Dermis blood vessel endothelial cell (primary cell): ENCODE measurements around the gene EFNA4. TPM values are rescaled to one million over a fixed set of nuclear protein-coding genes. Genes with fewer than 3 reads are reported as not detected.

Source experiments
- DNase-seq: peaks from one replicate; pipeline ENCODE4 v3.0.0; 2010
- total RNA-seq: library from RNA; depleted of rRNA; stranded (reverse); fragments of >200 nt; gene quantifications from 2 replicates; pipeline ENCODE4 v1.2.3, GENCODE V29; 2014

EFNA4 gene
- total RNA-seq, 1 donor from 2014 or later = 15.7 TPM

- peak; percentile 88 for DNase-seq
Measured at GRCh38 chr1:155052439-155053395, 10.8 kb upstream of the EFNA4 start.

GRCh38 chr1:155053531-155054105, 9.9 kb upstream of the EFNA4 start:
- DNase-seq = no peak

- no peak for DNase-seq
Measured at GRCh38 chr1:155057104-155057503, 6.4 kb upstream of the EFNA4 start.

DNA sequence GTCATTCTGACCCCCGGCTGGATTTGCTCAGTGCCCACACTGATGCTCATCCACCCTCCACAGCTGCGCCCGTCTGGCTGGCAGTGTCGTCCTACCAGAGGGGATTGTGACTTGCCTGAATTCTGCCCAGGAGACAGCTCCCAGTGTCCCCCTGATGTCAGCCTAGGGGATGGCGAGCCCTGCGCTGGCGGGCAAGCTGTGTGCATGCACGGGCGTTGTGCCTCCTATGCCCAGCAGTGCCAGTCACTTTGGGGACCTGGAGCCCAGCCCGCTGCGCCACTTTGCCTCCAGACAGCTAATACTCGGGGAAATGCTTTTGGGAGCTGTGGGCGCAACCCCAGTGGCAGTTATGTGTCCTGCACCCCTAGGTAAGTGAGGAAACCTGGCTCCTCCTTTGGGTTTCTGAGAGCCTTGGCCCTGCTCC, 5.7 kb upstream of the EFNA4 start:
- no peak for DNase-seq

- DNase-seq = no peak
Measured at GRCh38 chr1:155060736-155061135, 2.8 kb upstream of the EFNA4 start.

- peak; percentile 89 for DNase-seq
Measured at GRCh38 chr1:155061381-155062150, 2.0 kb upstream of the EFNA4 start.

GRCh38 chr1:155062151-155062686, 1.3 kb upstream of the EFNA4 start:
- DNase-seq = no peak

GRCh38 chr1:155062702-155063411, 683 bp upstream of the EFNA4 start:
- DNase-seq = peak; percentile 31

DNA sequence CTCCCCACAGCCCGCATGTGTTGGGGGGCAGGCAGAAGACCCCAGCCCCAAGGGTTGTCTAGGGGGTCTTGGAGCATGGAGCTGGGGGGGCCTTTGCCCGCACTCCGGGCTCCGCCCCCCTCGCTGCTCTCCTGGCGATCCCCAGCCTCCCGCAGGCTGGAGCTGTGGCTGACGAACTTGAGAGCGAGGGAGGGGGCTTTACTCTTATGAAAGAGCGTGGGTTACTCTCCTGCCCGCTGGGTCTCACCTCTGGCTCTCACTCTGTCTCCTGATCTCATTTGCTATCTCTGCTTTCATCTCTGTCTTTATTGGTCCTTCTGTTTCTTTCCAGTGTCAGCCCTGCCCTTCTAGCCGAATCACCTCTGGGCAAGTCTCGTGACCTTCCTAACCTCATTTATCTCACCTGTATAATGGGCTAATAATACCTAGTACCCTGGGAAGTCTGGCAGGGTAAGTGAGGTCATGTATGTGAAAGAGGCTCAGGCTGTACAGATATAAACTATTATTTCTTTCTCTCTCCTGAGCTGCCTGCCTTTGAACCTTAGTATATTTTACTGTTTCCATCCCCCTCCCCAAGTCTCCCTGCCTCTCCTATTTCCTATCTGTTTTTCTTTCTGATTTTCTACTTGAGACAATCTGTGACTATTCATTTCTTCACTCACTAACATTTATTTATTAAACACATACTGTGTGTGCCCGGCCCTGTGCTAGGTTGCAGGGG, 731 bp downstream of the EFNA4 start:
- peak; percentile 62 for DNase-seq

DNA sequence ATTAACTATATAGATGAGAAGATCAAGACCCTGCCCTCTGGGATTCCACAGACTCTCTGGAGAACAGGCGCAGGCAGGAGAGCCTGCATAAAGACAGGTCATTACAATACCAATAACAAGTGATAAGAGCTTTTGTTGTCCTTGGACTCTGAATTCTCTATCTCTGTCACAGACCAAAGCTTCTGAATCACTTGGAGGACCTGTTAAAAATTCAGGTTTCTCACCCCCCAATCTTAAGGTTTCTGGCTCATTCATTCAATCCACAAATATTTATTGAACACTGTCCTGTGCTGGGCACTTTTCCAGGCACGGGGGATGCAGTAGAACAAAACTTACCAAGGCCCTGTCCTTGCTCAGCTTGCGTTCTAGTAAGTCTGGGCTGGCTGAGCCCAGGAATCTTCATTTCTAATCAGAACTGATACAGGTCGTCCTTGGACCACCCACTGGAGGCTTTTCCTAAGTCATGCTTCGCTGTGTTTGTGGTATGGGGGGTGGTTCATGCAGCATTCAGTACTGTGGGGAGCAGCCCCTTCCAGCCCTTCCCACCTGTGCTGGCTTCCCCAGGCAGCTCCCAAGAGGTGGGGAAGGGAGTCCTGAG, 1.4 kb downstream of the EFNA4 start:
- DNase-seq = no peak

GRCh38 chr1:155066777-155067176, 3.2 kb downstream of the EFNA4 start:
- no peak for DNase-seq

DNA sequence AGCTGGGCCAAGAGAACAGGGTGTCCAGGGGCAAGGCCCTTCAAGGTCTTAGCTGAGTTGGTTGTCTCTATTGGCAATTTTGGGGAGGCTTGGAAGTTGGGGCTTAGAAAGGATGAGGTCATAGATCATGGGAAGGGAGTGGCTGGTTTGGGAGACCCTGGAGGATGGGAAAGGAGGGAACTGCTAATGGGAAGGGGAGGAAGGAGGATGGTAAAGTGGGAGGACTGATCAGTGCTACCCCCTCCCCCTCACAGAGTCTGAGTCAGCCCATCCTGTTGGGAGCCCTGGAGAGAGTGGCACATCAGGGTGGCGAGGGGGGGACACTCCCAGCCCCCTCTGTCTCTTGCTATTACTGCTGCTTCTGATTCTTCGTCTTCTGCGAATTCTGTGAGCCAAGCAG, 5.1 kb downstream of the EFNA4 start:
- no peak for DNase-seq

DNA sequence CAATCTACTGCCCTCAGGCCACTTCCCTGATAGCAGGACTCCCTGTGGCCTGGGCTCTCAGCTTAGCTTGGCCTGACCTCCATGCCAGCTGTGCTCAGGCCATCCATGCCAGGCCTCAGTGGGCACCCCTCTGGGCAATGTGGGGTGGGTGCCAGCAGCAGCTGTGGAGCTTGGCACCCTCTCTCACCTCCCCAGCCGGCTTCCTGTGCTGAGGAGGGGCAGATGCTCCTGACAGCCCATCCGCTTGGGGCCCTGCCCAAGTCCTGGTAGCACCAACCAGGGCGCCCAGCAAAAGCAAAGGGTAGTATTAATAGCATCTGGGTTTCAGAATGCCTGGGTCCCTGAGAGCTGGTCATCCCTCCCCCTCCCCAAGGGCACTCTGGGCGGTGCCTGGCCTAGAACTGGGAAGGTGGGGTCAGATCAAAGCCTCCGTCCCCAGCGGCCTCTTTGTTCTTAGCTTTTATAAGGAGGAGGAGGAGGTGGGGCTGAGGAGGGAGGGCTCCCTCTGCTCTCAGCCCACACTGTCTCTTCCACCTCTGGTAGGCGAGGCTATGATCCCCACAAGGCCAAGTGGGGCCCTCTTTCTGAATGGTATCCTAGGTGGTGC, 6.1 kb downstream of the EFNA4 start:
- DNase-seq = no peak

DNA sequence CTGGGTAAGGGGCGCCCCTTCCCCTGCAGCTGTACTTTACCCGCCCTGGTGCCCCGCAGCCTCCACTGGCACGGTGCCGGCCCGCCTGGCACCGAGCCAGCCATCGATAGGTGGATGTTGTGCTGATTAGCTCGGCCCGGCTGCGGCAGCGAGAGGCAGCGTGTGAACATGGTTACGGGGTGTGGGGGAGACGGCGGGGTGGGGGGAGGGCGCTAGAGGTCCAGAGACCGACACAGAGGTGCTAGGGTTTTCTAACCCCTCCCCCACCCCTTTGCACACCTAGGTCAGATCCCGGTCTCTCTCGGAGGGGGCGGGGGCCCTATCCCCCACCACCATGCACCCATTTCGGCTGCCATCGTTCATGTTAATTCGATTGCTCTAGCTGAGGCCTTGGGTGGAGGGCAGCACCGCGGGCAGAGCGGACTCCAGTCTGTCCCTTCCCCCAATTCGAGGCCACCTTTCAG, 6.7 kb downstream of the EFNA4 start:
- no peak for DNase-seq

- DNase-seq = peak; percentile 84
Measured at GRCh38 chr1:155070721-155071569, 7.4 kb downstream of the EFNA4 start.

GRCh38 chr1:155071701-155072100, 8.2 kb downstream of the EFNA4 start:
- DNase-seq = no peak

GRCh38 chr1:155072531-155073289, 9.2 kb downstream of the EFNA4 start:
- no peak for DNase-seq

- no peak for DNase-seq
Measured at GRCh38 chr1:155073377-155074242, 10.1 kb downstream of the EFNA4 start.
